ENCODE measurements around the gene CCDC57. TPM values are rescaled to one million over a fixed set of nuclear protein-coding genes. Genes with fewer than 3 reads are reported as not detected.
A peak's percentile ranks its signal among the peaks of the same experiment; 100 is the strongest.

The CCDC57 gene
- total RNA-seq, 3 donors from 2014 or later = 48.9 to 64.6 (median 60.5) TPM

DNA sequence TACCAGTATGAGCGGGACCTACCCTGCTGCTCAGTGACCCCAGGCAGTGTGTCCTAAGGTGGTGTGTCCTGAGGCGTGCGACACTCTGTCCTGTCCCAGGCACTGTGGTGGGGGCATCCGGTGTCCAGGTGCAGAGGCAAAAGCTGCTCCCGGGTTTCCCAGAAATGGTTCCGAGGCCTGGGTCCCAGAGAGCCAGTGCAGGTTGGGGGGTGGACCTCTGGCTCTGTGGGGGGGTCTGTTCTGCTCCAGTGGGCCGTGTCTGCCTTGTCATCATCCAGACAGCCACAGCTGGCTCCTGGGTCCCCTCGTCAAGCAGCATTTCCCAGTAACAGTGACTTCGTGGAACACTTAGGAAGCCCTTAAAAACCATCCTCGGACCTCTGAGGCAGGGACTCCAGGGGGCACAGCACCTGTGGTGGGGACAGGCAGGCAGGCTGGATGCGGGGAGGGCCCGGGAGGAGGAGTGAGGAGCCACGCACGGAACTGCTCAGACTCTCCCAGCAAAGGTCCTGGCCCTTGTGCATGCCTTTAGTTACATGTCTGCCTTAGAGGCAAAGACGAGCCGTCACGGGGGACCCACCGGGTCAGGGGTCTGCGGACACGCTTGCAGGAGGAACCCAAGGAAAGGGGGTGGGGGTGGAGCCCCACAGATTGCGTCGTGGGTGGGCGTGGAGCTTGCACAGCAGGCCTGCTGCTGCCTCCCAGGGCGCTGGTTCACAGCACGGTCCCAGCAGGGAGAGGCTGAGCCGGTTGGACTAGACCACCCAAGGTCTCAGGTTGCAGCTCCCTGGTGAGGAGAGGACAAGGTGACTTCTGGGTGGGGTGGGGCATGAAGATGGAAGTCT lies 21.8 kb upstream of the CCDC57 start:
- no peaks in the 10 kb centered on the region for H3K27me3 Mint-ChIP-seq (ENCODE audit: low read depth)

GRCh38 chr17:82232876-82233785 lies 20.5 kb upstream of the CCDC57 start:
- Mint-ChIP-seq H3K9me3 (no peaks in the 10 kb centered on the region), H3K4me3 (no peak overlapping the region), H3K27me3 (ENCODE audit: low read depth) (no peaks in the 10 kb centered on the region), H3K36me3 (ENCODE audit: insufficient read depth) (no peaks in the 10 kb centered on the region), H3K4me1 (ENCODE audit: low read depth) (peaks cover 17% of the 10 kb centered on the region)
- DNase-seq (no peak), ATAC-seq (no peak)

More for the DNA sequence above, 21.8 kb upstream of the CCDC57 start:
- DNase-seq (no peak), ATAC-seq (no peak)
- Mint-ChIP-seq H3K9me3 (no peaks in the 10 kb centered on the region), H3K4me1 (ENCODE audit: low read depth) (peaks cover 28% of the 10 kb centered on the region), H3K4me3 (no peak overlapping the region), H3K36me3 (ENCODE audit: insufficient read depth) (no peaks in the 10 kb centered on the region)

DNA sequence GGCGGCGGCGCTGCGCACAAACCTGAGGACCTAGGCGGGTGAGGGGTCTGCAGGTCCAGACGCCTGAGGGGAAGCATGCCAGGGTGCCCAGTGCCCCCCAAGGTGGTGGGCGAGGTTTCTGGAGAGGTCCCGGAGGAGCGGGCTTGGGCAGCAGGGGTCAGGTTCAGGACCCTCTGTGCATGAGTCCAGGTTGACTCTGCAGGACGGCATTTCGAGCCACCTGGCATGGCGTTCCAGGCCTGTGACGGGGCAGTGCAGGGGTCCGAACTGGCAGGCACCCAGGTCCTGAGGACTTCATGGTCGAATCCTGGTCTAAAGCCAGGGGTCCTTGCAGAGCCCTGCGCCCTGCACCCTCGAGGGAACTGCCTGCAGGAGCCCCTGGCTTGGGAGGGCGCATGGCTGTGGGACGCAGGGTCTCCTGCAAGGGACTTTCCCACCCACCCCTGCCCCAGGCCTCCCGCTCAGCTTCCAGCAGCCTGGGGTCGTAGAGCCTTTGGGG lies 19.7 kb upstream of the CCDC57 start:
- no peak overlapping the region for H3K4me3 Mint-ChIP-seq
- H3K9me3 Mint-ChIP-seq = no peaks in the 10 kb centered on the region
- no peaks in the 10 kb centered on the region for H3K27me3 Mint-ChIP-seq (ENCODE audit: low read depth)

GRCh38 chr17:82231562-82232321 lies 19.1 kb upstream of the CCDC57 start:
- no peaks in the 10 kb centered on the region for H3K9me3 Mint-ChIP-seq
- ATAC-seq (no peak), DNase-seq (no peak)
- no peak overlapping the region for H3K4me3 Mint-ChIP-seq
- peaks cover 21% of the 10 kb centered on the region for H3K4me1 Mint-ChIP-seq (ENCODE audit: low read depth)
- H3K27me3 Mint-ChIP-seq (ENCODE audit: low read depth) = no peaks in the 10 kb centered on the region
- H3K36me3 Mint-ChIP-seq (ENCODE audit: insufficient read depth) = no peaks in the 10 kb centered on the region

More for the DNA sequence above, 19.7 kb upstream of the CCDC57 start:
- ATAC-seq (no peak), DNase-seq (no peak)
- H3K36me3 Mint-ChIP-seq (ENCODE audit: insufficient read depth) = no peaks in the 10 kb centered on the region
- peaks cover 19% of the 10 kb centered on the region for H3K4me1 Mint-ChIP-seq (ENCODE audit: low read depth)

DNA sequence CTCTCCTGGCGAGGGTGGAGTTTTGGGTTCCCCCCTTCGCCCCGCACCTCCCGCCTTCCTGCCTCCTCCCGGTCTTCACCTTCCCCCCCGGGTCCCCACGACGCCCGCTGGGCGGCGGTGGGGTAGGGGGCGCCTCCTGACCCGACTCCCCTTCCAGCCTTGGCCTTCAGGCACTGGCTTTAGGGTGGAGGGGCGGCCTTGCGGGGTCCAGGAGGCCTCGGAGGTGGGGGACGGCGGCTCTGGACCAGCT lies 18.6 kb upstream of the CCDC57 start:
- H3K4me1 Mint-ChIP-seq (ENCODE audit: low read depth) = peaks cover 20% of the 10 kb centered on the region
- H3K27me3 Mint-ChIP-seq (ENCODE audit: low read depth) = no peaks in the 10 kb centered on the region
- ATAC-seq = peak in 1 of 2 donors; percentile 8
- no peak overlapping the region for H3K4me3 Mint-ChIP-seq
- H3K36me3 Mint-ChIP-seq (ENCODE audit: insufficient read depth) = no peaks in the 10 kb centered on the region
- DNase-seq = no peak
- no peaks in the 10 kb centered on the region for H3K9me3 Mint-ChIP-seq

DNA sequence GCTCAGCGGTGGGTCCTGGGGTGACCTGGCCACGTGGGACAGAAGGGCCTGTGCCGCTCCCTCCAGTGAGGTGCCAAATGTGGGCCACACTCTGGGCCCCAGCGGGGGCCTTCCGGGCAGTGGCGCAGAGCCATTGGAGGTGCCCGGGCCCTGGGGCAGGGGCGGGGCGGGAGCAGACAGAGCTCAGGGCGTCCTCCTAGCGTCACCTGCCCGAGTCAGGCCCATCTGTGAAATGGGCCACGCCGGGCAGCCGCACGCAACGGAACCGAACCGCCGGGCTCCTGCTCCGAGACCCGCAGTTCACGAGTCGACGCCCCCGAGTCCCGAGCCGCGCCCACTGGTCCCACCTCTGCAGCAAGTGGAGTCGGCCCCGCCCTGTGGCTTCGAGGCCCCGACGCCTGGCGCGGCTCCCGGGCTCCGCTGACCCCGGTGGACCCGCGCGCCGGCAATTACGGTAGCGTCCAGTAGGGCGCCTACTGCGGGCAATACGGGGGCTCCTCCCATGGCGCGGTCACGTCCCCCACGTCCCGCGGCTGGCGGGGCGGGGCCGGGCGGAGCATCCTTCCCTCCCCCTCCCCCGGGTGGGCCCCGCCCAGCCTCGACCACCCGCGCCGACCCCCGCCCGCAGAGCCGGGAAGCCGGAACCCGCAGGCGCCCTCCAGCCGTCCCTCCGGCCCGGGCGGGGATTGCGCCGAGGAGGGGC lies 18.1 kb upstream of the CCDC57 start:
- H3K4me3 Mint-ChIP-seq = peak overlapping the region; percentile 76
- H3K9me3 Mint-ChIP-seq = no peaks in the 10 kb centered on the region
- DNase-seq (no peak), ATAC-seq (peak; percentile 27)
- peaks cover 17% of the 10 kb centered on the region for H3K4me1 Mint-ChIP-seq (ENCODE audit: low read depth)
- no peaks in the 10 kb centered on the region for H3K36me3 Mint-ChIP-seq (ENCODE audit: insufficient read depth)
- H3K27me3 Mint-ChIP-seq (ENCODE audit: low read depth) = no peaks in the 10 kb centered on the region

GRCh38 chr17:82229698-82230608 lies 17.3 kb upstream of the CCDC57 start:
- Mint-ChIP-seq H3K9me3 (no peaks in the 10 kb centered on the region), H3K27me3 (ENCODE audit: low read depth) (no peaks in the 10 kb centered on the region), H3K36me3 (ENCODE audit: insufficient read depth) (no peaks in the 10 kb centered on the region), H3K4me3 (peak overlapping the region; percentile 76), H3K4me1 (ENCODE audit: low read depth) (peaks cover 17% of the 10 kb centered on the region)
- no peak for DNase-seq
- no peak for ATAC-seq

DNA sequence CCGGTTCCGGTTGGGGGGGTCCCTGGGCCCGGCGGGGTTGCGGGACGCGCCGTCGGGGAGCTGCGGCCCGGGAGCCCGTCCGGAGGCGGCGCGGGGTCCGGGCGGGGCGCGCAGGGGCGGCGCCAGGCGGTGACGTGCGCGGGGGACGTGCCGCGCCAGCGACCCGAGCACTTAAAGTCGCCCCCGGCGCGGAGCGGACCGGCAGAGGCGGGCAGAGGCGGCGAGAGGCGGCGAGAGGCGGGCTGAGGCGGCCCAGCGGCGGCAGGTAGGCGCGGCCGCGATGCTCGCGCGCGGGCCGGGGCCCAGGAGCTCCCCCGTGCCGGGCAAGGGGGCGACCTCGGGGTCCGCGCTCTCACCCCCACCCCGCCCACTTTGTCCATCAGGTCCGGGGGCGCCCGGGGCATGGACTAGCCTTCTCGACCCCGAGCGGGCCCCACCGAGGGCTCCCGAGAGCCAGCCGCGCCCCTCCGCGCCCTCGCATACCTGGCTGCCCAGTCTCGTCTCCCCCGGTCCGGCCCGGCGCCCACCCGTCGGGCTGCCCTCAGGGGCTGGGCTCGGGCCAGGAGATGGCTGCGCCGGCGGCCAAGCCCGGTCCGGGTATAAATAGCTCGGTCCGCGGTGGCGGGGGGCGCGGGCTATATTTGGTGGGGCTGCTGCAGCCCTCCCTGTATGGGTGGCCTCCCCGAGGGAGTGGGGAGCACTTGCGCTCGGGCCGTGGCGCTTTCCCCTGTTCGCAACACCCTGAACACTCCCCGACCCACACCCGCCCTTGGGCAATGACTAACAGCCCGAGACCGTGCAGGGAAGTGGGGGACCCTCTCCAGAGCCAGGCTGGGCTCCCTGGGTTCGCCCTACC lies 16.4 kb upstream of the CCDC57 start, which contains the start of gene SLC16A3:
Gene SLC16A3 (plus strand): TSS at position 201 of the 856 bp plus-strand sequence. CDS start 6,967 bp downstream, outside the sequence.
- no peaks in the 10 kb centered on the region for H3K9me3 Mint-ChIP-seq
- H3K27me3 Mint-ChIP-seq (ENCODE audit: low read depth) = no peaks in the 10 kb centered on the region
- peak within 1 kb of the TSS; percentile 80 for H3K4me3 Mint-ChIP-seq
- H3K4me1 Mint-ChIP-seq (ENCODE audit: low read depth) = peaks cover 17% of the 10 kb centered on the region
- ATAC-seq (peak; percentile 64 to 70), DNase-seq (peak; percentile 65)
- no peaks in the 10 kb centered on the region for H3K36me3 Mint-ChIP-seq (ENCODE audit: insufficient read depth)

GRCh38 chr17:82228278-82228841 lies 15.7 kb upstream of the CCDC57 start:
- no peaks in the 10 kb centered on the region for H3K9me3 Mint-ChIP-seq
- peak overlapping the region; percentile 80 for H3K4me3 Mint-ChIP-seq
- H3K27me3 Mint-ChIP-seq (ENCODE audit: low read depth) = no peaks in the 10 kb centered on the region
- DNase-seq (no peak), ATAC-seq (peak; percentile 60 to 61)
- H3K4me1 Mint-ChIP-seq (ENCODE audit: low read depth) = peaks cover 17% of the 10 kb centered on the region
- H3K36me3 Mint-ChIP-seq (ENCODE audit: insufficient read depth) = no peaks in the 10 kb centered on the region

- Mint-ChIP-seq H3K4me3 (peak overlapping the region; percentile 80), H3K4me1 (ENCODE audit: low read depth) (peaks cover 17% of the 10 kb centered on the region), H3K27me3 (ENCODE audit: low read depth) (no peaks in the 10 kb centered on the region), H3K9me3 (no peaks in the 10 kb centered on the region), H3K36me3 (ENCODE audit: insufficient read depth) (no peaks in the 10 kb centered on the region)
- ATAC-seq (no peak), DNase-seq (no peak)
Observed at GRCh38 chr17:82227629-82228277, 15.1 kb upstream of the CCDC57 start.

GRCh38 chr17:82226809-82227628 lies 14.4 kb upstream of the CCDC57 start:
- Mint-ChIP-seq H3K9me3 (no peaks in the 10 kb centered on the region), H3K4me1 (ENCODE audit: low read depth) (peaks cover 17% of the 10 kb centered on the region)

More at GRCh38 chr17:82226809-82227628, 14.4 kb upstream of the CCDC57 start:
- no peak for ATAC-seq
- Mint-ChIP-seq H3K27me3 (ENCODE audit: low read depth) (no peaks in the 10 kb centered on the region), H3K36me3 (ENCODE audit: insufficient read depth) (no peaks in the 10 kb centered on the region), H3K4me3 (peak overlapping the region; percentile 26)
- no peak for DNase-seq
